ENCODE data around the gene FOXE3. TPM values are rescaled to one million over a fixed set of nuclear protein-coding genes. Genes with fewer than 3 reads are reported as not detected.
A peak's percentile ranks its signal among the peaks of the same experiment; 100 is the strongest.

Gene FOXE3
- total and polyA plus RNA-seq, 10 of the 15 experiments (the other 5 are each of a cell fraction or from before 2014, with no cell fraction given): 0.13 TPM; not detected in 9

- TF ChIP-seq CHD1 (IDR thresholded peaks at IDR 0.05; ENCODE audit: low read depth, low read length) (0 out of 2 replicates have a peak, but pooled peaks have one; percentile 41), BCL11A (IDR thresholded peaks at IDR 0.05; ENCODE audit: low read depth, low read length) (no peak), MAX (IDR thresholded peaks at IDR 0.05; ENCODE audit: low read depth, low read length) (peak; percentile 34; the same call in 1 of the 2 replicates), YBX1 (IDR thresholded peaks at IDR 0.05) (no peak)
Observed at GRCh38 chr1:47436304-47436978, 20.4 kb downstream of the FOXE3 start (continued).

- H3K4me3 ChIP-seq: peak overlapping the region; percentile 88
- H3K4me2 ChIP-seq (ENCODE audit: control insufficient read depth, insufficient read depth): peak overlapping the region; percentile 98
- intact Hi-C loops (cut with micrococcal nuclease; ENCODE audit: unreplicated experiment) (loop anchor here (1.0 to 10.0 kb wide), 5 partner anchors 48 to 290 kb away; partner anchors contain the start of gene CMPK1), in situ Hi-C loops (cut with MboI) (no loop called here)
- H3K27me3 ChIP-seq (replicated peaks in 1 of 2; ENCODE audit: control insufficient read depth in 2 of 2, insufficient read depth in 2 of 2, low read length in 1 of 2): peaks cover 11 to 14% of the 10 kb centered on the region in 2 experiments
- 3% methylated on average over 20 of the region's 46 CpGs for WGBS (ENCODE audit: insufficient coverage, insufficient replicate concordance, low lambda C conversion rate, missing lambda C conversion rate)
- ChIA-PET POLR2A (interaction anchor here (1.0 kb wide), 2 partner anchors 84 to 102 kb away, joined by 3 to 4 read pairs; no protein-coding TSS in a partner anchor), RAD21 (ENCODE audit: unreplicated experiment) (interaction anchor here (0.8 to 2.1 kb wide), 17 partner anchors 8 to 291 kb away, joined by 3 to 11 read pairs (median 4); partner anchors contain the start of genes CMPK1 and STIL), SMC1A (ENCODE audit: uncharacterized antibody, unreplicated experiment) (interaction anchor here (0.6 to 1.6 kb wide), 7 partner anchors 12 to 290 kb away, joined by 3 to 4 read pairs (median 3); no protein-coding TSS in a partner anchor), CTCF (interaction anchor here (0.6 to 3.8 kb wide), 38 partner anchors 9 to 316 kb away, joined by 3 to 22 read pairs (median 4); partner anchors contain the start of gene PDZK1IP1)
- H4K20me1 ChIP-seq (ENCODE audit: control insufficient read depth, insufficient read depth): no peaks in the 10 kb centered on the region
- FAIRE-seq (no peak), ATAC-seq (peak; percentile 20), DNase-seq (ENCODE audit: low read depth, low spot score) (no peak)
- BruUV-seq (replicated peaks): no TSS peak
- peak overlapping the region; percentile 58 for H3K27ac ChIP-seq (ENCODE audit: control insufficient read depth, insufficient read depth)
- no peaks in the 10 kb centered on the region for H3K9me3 ChIP-seq (replicated peaks; ENCODE audit: control insufficient read depth, insufficient read depth, low read length)
- H3K9ac ChIP-seq (ENCODE audit: control insufficient read depth, insufficient read depth, low read length): peak overlapping the region; percentile 77
- H3K79me2 ChIP-seq (ENCODE audit: control insufficient read depth, insufficient read depth, low read length): peaks cover 2% of the 10 kb centered on the region; the same call in 1 of the 2 replicates
- peaks cover 14% of the 10 kb centered on the region for H3K4me1 ChIP-seq (ENCODE audit: control insufficient read depth, insufficient read depth, low read length)
- H3K36me3 ChIP-seq (ENCODE audit: control insufficient read depth in 2 of 2, insufficient read depth in 2 of 2, low read length in 1 of 2): no peaks in the 10 kb centered on the region
- peak overlapping the region; percentile 96 for H2AFZ ChIP-seq (ENCODE audit: control insufficient read depth, low read depth, low read length)
- TF ChIP-seq RB1 (IDR thresholded peaks at IDR 0.05; ENCODE audit: borderline replicate concordance) (no peak; the same call in 1 of the 2 replicates), SPI1 (IDR thresholded peaks at IDR 0.05; ENCODE audit: borderline replicate concordance, insufficient read depth, low read depth, low read length) (no peak), SREBF1 (IDR thresholded peaks at IDR 0.05; ENCODE audit: low read length) (no peak), ZBTB11 (CRISPR knock-in tag; IDR thresholded peaks at IDR 0.05) (no peak), HDAC6 (IDR thresholded peaks at IDR 0.05; ENCODE audit: unreplicated experiment) (peak; percentile 86), CTCF (IDR thresholded peaks at IDR 0.05 in 2 of 3, conservative IDR thresholded peaks at IDR 0.05 in 1 of 3; ENCODE audit: control insufficient read depth in 2 of 3, extremely low read depth in 1 of 3, insufficient read depth in 1 of 3, low read depth in 3 of 3, low read length in 3 of 3) (no peak), NKRF (conservative IDR thresholded peaks at IDR 0.05) (peak; percentile 53; the same call in 1 of the 2 replicates), BRCA1 (IDR thresholded peaks at IDR 0.05; ENCODE audit: low read depth, low read length) (no peak), MEF2B (IDR thresholded peaks at IDR 0.05; ENCODE audit: partially characterized antibody, poor library complexity, severe bottlenecking) (no peak)
Observed at GRCh38 chr1:47436979-47437446, 20.9 kb downstream of the FOXE3 start.
